HG03432 (cell line): ENCODE measurements around the gene SRP72.
"Not testable (repeated sequence)": the region's sequence is repeated elsewhere in the genome, so short reads cannot be mapped to it uniquely, and the experiment has no call there.

Experiments used
- ATAC-seq: cut with Tn5 transposase; IDR thresholded peaks from one replicate; pipeline ENCODE4 v1.9.1; 2021; ENCODE audit warnings: mild to moderate bottlenecking, moderate library complexity; ENCODE audit not compliant: unreplicated experiment

SRP72 gene

DNA sequence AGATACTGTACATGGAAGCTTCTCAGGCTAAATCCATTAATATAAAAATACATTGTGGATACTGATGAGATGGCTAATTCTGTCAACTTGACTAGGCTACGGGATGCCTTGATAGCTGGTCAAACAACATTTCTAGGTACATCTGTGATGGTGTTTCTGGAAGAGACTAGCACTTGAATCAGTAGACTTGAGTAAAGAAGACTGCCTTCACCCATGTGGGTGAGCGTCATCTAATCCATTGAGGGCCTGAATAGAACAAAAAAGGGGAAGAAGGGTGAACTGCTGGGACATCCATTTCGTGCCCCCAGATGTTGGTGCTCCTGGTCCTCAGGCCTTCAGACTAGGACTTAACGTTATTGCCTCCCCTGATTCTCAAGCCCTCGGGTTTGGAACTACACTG is 3.7 kb upstream of the SRP72 start:
- no peak for ATAC-seq

GRCh38 chr4:56464581-56464980 is 2.8 kb upstream of the SRP72 start:
- ATAC-seq, result no peak

- ATAC-seq, result no peak
Observed at GRCh38 chr4:56465599-56466295, 1.7 kb upstream of the SRP72 start.

GRCh38 chr4:56466296-56466761 is 1.1 kb upstream of the SRP72 start:
- ATAC-seq, result not testable (repeated sequence)

GRCh38 chr4:56466910-56467283 is 520 bp upstream of the SRP72 start:
- no peak for ATAC-seq

- ATAC-seq, result peak; percentile 55
Observed at GRCh38 chr4:56468097-56468422, 643 bp downstream of the SRP72 start.

DNA sequence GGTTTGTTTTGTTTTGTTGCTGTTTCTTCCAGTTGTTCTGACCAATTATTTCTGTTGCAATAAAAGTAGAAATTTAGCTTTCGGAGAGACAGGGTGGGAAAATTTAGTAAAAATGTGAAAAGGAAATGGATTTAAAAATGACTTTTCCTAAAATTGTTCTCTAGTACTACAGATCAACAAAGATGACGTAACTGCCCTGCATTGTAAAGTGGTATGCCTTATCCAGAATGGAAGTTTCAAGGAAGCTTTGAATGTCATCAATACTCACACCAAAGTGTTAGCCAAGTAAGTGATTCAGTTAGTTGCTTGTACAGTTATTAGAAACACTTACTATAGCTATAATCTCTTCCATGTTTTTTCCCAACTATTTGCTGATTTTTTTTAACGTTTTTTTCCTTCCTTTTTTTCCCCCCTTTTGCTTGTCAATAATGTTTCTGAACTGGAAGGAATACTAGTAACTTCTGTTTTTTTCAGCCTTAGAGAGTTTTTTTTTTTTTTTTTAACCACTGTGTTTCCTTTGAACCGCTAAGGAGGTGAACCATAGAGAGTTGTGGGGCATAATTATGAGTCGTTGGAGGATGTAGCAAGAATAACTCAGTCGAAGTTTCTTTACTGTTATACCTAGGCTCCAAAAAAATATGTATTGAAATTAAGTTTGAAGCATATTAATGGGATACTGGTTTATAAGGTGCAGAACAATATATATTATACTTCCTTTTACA is 2.2 kb downstream of the SRP72 start:
- no peak for ATAC-seq

- ATAC-seq, result peak; percentile 89
Observed at GRCh38 chr4:56475917-56476316, 8.5 kb downstream of the SRP72 start.

DNA sequence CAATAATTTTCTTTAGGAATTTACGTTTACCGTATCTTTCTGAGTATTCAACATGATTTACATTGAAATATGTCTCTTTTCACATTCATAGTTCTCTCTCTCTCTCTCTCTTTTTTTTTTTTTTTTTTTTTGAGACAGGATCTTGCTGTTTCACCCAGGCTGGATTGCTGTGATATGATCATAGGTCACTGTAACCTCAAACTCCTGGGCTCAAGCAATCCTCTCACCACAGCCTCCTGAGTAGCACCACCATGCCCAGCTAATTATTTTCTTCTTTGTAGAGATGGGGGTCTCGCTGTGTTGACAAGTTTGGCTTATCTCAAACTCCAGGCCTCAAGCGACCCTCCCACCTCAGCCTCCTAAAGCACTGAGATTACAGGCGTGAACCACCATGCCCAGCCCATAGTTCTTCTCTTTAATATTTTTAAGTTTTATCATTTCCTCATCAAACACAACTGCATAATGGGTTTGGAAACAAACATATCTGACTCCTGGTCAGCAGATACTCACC is 9.8 kb downstream of the SRP72 start:
- ATAC-seq, result no peak

DNA sequence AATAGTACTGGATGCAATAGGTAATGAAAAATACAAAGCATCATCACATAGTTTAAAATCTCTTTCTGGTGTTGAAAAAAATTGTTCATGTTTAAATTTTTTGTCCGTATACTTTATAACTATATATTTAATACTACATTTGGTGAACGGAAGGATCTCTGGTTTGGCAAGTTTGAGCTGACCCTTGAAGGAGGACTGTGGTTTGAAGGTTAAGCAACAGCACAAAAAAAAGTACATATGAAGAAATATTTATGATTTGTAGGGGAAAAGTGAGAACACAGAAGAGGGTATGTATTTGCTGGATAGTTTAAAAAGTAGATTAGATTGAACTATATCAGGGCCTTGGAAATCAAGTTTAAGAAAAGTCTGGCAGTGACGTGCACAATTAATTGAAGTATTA is 13.3 kb downstream of the SRP72 start:
- ATAC-seq, result no peak

- no peak for ATAC-seq
Observed at GRCh38 chr4:56496241-56496640, 28.8 kb downstream of the SRP72 start.

DNA sequence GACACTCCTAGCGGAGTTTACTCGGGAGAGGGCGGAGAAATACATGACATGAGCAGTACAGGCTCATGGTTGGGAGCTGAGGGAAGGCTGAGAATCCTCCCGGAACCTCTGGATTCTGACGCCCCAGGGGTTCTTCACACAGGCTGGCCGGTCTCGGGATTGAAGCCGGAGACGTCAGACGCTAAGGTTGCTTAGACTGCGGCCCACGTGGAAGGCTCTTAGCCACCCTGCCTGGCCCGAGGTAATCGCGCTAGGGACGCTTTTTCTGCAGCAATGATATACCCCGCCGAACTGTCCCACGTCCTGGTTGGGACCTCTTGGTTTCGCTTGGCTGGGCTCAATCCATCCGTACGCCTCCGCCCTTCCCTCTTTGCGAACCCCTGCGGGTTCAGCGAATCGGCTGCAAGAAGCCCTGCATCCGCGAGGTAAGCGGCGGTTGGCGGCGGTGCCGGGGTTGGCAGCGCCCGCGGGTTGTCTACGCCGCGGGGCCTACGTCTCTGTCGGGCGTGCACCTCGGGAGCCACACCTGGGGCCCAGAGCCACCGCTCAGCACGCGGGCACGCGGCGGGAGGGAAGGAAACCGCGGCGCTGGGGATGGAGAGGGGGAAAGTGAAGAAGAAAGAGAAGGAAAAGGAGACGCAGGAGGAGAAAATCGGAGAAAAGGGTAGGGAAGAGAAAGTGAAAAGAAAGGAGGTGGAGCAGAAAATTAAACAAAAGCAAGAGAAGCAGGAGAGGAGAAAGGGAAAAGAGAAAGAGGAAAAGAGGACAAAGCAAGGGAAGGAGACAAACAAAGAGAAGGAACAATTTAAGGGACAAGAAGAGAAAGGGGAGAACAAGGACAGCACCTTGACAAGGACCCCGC is 38.1 kb downstream of the SRP72 start, which contains the start of gene ARL9:
TSS of gene ARL9 (plus strand) at position 523 of the 862 bp plus-strand sequence. CDS start at position 595, 72 bp downstream.
- peak; percentile 86 for ATAC-seq

GRCh38 chr4:56511098-56511497 is 43.7 kb downstream of the SRP72 start:
- no peak for ATAC-seq

DNA sequence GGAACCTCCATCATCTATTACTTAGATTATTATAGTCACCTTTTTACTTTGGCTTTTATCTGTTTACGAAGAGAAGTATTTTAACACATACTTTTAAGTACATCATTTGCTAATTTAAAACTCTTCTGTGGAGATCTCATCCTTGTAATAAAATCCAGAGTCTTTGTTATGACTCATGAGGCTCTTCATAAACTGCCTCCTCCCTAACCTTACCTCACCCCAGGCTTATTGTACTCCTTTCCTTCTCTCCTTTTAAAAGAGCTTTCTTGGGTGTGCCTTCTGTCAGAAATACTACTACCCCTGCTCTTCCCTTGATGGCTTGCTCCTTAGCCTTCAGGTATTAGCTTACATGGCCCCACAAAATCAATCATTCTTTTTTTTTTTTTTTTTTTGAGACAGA is 44.7 kb downstream of the SRP72 start:
- ATAC-seq, result no peak

- ATAC-seq, result no peak
Observed at GRCh38 chr4:56513517-56513916, 46.1 kb downstream of the SRP72 start.

GRCh38 chr4:56530269-56531148 is 63.1 kb downstream of the SRP72 start:
- ATAC-seq, result peak; percentile 96

DNA sequence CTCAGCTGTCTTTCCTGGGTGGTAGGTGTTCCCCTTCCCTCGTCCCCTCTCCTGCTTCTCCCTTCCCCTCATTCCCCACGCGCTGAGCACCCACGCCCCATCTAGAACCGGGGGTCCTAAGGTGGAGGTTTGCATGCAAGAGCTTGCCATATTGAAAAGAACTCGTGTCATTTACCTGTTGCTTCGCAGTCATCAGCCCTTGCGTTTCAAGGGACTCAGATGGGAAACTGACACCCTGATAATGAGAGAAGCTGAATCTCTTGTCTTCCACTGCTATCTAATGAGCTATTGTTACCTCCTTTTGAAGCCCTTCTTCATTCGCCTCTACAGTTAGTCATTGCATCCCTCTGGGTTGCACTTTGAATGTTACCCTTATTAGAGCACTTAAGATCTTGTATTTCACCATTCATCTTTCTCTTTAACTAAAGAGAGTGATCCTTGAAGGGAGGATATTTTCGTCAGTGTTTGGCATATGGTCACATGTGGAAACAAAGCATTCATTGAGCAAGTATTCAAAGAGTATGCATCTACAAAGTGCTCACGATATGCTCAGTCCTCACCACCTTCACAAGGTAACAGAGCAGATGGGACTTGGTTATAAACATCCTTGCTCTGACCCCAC is 63.8 kb downstream of the SRP72 start:
- no peak for ATAC-seq

GRCh38 chr4:56531823-56532222 is 64.4 kb downstream of the SRP72 start:
- no peak for ATAC-seq

DNA sequence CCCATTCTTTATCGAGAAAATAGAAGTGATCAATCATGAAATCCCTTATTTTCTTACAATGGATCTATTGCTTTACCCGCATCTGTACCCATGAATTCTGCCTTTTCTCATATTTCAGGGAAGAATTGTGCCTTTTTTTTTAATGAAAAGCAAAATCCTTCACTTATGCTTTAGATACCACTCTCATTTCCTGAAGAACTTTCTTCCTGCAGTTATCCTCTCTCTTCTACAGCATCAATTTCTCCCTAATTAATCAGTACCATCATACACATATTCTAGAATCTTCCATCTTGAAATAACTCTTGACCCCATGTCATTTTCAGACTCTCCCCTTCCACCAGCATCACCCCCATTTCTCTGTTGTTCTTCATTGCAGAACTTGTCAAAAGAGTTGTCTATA is 64.8 kb downstream of the SRP72 start:
- no peak for ATAC-seq

DNA sequence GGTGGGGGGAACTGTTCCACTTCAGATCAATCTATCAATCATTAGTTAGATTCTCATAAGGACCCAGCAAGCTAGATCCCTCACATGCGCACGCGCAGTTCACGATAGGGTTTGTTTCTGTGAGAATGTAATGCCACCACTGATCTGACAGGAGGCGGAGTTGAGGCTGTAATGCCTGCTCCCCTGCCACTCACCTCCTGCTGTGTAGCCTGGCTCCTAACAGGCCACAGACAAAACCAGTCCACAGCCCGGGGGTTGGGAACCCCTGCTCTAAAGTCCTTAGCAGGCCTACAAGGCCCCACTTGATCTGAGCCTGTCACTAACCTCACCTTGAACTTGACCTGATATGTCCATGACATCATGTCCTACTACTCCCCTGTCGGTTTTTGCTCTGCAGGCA is 68.5 kb downstream of the SRP72 start:
- ATAC-seq, result no peak
